Measurements from ENCODE around the gene GLI3. TPM values are rescaled to one million over a fixed set of nuclear protein-coding genes. Genes with fewer than 3 reads are reported as not detected.

GLI3 gene
- total RNA-seq, 1 donor from 2014 or later: 5.5 TPM

GRCh38 chr7:42227021-42227420 lies 10.0 kb downstream of the GLI3 start:
- peaks cover 22% of the 10 kb centered on the region for H3K4me1 ChIP-seq
- H3K27ac ChIP-seq (replicated peaks): no peak overlapping the region
- H3K4me3 ChIP-seq: no peak overlapping the region
- no peak for TF ChIP-seq CTCF (IDR thresholded peaks at IDR 0.05; ENCODE audit: borderline replicate concordance)
- intact Hi-C loops (cut with micrococcal nuclease): no loop called here
- no peaks in the 10 kb centered on the region for H3K9me3 ChIP-seq (replicated peaks)
- no peaks in the 10 kb centered on the region for H3K36me3 ChIP-seq
- DNase-seq: no peak
- peaks cover 15% of the 10 kb centered on the region for H3K27me3 ChIP-seq (ENCODE audit: low read depth)

GRCh38 chr7:42226354-42226941 lies 10.6 kb downstream of the GLI3 start:
- no peak for DNase-seq
- no peak for TF ChIP-seq CTCF (IDR thresholded peaks at IDR 0.05; ENCODE audit: borderline replicate concordance)
- Histone ChIP-seq H3K27me3 (ENCODE audit: low read depth) (peaks cover 15% of the 10 kb centered on the region), H3K4me1 (peaks cover 25% of the 10 kb centered on the region), H3K9me3 (replicated peaks) (no peaks in the 10 kb centered on the region), H3K27ac (replicated peaks) (no peak overlapping the region), H3K4me3 (no peak overlapping the region), H3K36me3 (no peaks in the 10 kb centered on the region)
- intact Hi-C loops (cut with micrococcal nuclease): no loop called here

GRCh38 chr7:42224391-42225003 lies 12.5 kb downstream of the GLI3 start:
- Histone ChIP-seq H3K4me3 (no peak overlapping the region), H3K36me3 (no peaks in the 10 kb centered on the region), H3K4me1 (peaks cover 25% of the 10 kb centered on the region), H3K27me3 (ENCODE audit: low read depth) (peaks cover 15% of the 10 kb centered on the region), H3K9me3 (replicated peaks) (no peaks in the 10 kb centered on the region), H3K27ac (replicated peaks) (no peak overlapping the region)
- TF ChIP-seq CTCF (IDR thresholded peaks at IDR 0.05; ENCODE audit: borderline replicate concordance): no peak
- no peak for DNase-seq
- intact Hi-C loops (cut with micrococcal nuclease): no loop called here

GRCh38 chr7:42222891-42223290 lies 14.1 kb downstream of the GLI3 start:
- no peak for TF ChIP-seq CTCF (IDR thresholded peaks at IDR 0.05; ENCODE audit: borderline replicate concordance)
- H3K27ac ChIP-seq (replicated peaks): no peak overlapping the region
- intact Hi-C loops (cut with micrococcal nuclease): no loop called here

GRCh38 chr7:42222125-42222524 lies 14.9 kb downstream of the GLI3 start:
- H3K36me3 ChIP-seq: no peaks in the 10 kb centered on the region
- no peak for TF ChIP-seq CTCF (IDR thresholded peaks at IDR 0.05; ENCODE audit: borderline replicate concordance)
- no peak overlapping the region for H3K4me3 ChIP-seq
- H3K27me3 ChIP-seq (ENCODE audit: low read depth): no peaks in the 10 kb centered on the region
- no peak for DNase-seq
- H3K9me3 ChIP-seq (replicated peaks): no peaks in the 10 kb centered on the region
- intact Hi-C loops (cut with micrococcal nuclease): no loop called here
- no peak overlapping the region for H3K27ac ChIP-seq (replicated peaks)
- peaks cover 13% of the 10 kb centered on the region for H3K4me1 ChIP-seq

More at GRCh38 chr7:42222891-42223290, 14.1 kb downstream of the GLI3 start:
- Histone ChIP-seq H3K9me3 (replicated peaks) (no peaks in the 10 kb centered on the region), H3K27me3 (ENCODE audit: low read depth) (peaks cover 6% of the 10 kb centered on the region), H3K36me3 (no peaks in the 10 kb centered on the region), H3K4me1 (peaks cover 21% of the 10 kb centered on the region), H3K4me3 (no peak overlapping the region)
- DNase-seq: no peak

Measured in left ventricle myocardium inferior (tissue), 1 donor.